WERI-Rb-1 (cell line): Measurements from ENCODE around the gene C4orf50.
"Not testable (repeated sequence)": the region's sequence is repeated elsewhere in the genome, so short reads cannot be mapped to it uniquely, and the experiment has no call there.

Source experiments
- DNase-seq: peaks from one replicate; pipeline ENCODE4 v3.0.0-alpha.2; 2020
- H3K27ac ChIP-seq: fragments of 250-450 bp; sonication (Bioruptor Pico); 2 replicates; pipeline ENCODE4 v1.5.1; 2020; ENCODE audit warnings: mild to moderate bottlenecking, moderate library complexity
- H3K27me3 ChIP-seq: fragments of 250-450 bp; sonication (Bioruptor Pico); 2 replicates; pipeline ENCODE4 v1.5.1; 2021; ENCODE audit warnings: mild to moderate bottlenecking, low read depth, moderate library complexity; ENCODE audit not compliant: insufficient read depth, severe bottlenecking
- H3K36me3 ChIP-seq: fragments of 250-450 bp; sonication (Bioruptor Pico); 2 replicates; pipeline ENCODE4 v1.5.1; 2020; ENCODE audit warnings: mild to moderate bottlenecking, moderate library complexity
- H3K4me3 ChIP-seq: 2 replicates; pipeline ENCODE4 v1.5.1; 2011; ENCODE audit warnings: low read depth, mild to moderate bottlenecking, control low read depth, low read length
- H3K9me3 ChIP-seq: fragments of 250-450 bp; sonication (Bioruptor Pico); 2 replicates; pipeline ENCODE4 v1.5.1; 2021; ENCODE audit warnings: mild to moderate bottlenecking, moderate library complexity; ENCODE audit not compliant: severe bottlenecking
- TF ChIP-seq, protein P1 (sequence below): IDR thresholded peaks from 2 replicates; pipeline ENCODE4 v1.5.1; 2011; ENCODE audit warnings: low read depth, mild to moderate bottlenecking, control low read depth, inconsistent platforms, low read length

Gene C4orf50

DNA sequence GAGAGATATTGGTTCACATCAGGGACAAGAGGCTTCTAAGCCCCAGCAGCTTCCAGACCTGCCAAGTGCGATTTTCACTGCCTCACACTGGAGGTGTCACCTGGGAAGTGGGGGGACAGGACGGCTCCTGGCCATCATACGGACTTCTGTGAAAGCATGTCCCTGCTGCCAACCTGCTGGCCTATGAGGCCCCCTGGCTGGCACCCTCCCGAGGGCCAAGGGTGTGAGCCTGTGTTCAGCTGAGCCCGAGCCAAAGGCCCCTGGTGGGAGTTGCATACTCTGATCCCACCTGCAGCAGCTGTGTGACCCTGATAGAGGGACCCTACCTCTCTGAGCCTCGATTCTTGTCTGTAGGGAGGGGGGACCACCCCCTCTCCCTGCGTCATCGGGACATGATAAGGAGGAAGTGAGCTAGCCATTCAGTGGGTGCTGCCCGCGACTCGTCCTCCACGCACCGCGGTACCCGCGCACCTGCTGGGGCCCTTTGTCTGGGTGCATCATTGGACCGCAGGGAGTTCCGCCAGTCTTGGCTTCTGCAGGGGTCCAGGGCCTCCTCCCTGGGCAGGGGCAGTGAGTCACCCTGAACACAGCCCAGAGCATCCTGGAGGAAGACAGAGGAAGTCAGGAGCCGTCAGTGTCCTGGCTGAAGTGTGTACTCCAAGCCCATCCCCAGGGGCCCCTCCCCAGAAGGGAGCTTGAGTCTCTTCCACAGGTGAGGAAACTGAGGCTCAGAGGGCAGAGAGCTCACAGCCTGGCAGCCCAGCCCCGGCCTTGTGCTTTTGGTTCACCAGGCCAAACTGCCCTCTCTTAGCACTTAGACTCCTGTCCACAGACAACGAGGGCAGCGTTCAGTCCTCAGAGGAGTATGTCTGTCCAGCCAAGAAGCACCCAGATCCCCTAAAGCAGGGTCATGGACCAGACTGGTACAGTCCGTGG, 24.1 kb downstream of the C4orf50 start:
- DNase-seq = peak; percentile 26

DNA sequence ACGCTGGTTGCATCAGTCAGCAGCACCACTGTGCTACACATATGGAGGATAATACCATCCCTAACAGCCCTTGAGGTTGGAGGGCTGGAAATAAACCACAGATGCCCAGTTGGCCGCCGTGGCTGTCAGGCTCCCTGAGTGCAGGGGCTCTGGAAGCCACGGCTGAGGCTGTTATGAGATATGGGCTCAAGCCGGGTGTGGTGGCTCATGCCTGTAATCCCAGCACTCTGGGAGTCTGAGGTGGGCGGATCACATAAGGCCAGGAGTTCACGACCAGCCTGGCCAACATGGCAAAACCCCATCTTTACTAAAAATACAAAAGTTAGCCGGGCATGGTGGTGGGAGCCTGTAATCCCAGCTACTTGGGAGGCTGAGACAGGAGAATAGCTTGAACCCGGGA, 24.9 kb downstream of the C4orf50 start:
- peak; percentile 28 for DNase-seq
- not testable (repeated sequence) for H3K9me3 ChIP-seq, H3K36me3 ChIP-seq, H3K4me3 ChIP-seq, H3K27ac ChIP-seq, H3K27me3 ChIP-seq

More for the DNA sequence above, 24.1 kb downstream of the C4orf50 start:
- H3K9me3 ChIP-seq = no peaks in the 10 kb centered on the region
- no peaks in the 10 kb centered on the region for H3K27me3 ChIP-seq
- no peak overlapping the region for H3K27ac ChIP-seq
- no peak overlapping the region for H3K4me3 ChIP-seq
- no peaks in the 10 kb centered on the region for H3K36me3 ChIP-seq
- TF ChIP-seq, protein P1, sequence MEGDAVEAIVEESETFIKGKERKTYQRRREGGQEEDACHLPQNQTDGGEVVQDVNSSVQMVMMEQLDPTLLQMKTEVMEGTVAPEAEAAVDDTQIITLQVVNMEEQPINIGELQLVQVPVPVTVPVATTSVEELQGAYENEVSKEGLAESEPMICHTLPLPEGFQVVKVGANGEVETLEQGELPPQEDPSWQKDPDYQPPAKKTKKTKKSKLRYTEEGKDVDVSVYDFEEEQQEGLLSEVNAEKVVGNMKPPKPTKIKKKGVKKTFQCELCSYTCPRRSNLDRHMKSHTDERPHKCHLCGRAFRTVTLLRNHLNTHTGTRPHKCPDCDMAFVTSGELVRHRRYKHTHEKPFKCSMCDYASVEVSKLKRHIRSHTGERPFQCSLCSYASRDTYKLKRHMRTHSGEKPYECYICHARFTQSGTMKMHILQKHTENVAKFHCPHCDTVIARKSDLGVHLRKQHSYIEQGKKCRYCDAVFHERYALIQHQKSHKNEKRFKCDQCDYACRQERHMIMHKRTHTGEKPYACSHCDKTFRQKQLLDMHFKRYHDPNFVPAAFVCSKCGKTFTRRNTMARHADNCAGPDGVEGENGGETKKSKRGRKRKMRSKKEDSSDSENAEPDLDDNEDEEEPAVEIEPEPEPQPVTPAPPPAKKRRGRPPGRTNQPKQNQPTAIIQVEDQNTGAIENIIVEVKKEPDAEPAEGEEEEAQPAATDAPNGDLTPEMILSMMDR = no peak

DNA sequence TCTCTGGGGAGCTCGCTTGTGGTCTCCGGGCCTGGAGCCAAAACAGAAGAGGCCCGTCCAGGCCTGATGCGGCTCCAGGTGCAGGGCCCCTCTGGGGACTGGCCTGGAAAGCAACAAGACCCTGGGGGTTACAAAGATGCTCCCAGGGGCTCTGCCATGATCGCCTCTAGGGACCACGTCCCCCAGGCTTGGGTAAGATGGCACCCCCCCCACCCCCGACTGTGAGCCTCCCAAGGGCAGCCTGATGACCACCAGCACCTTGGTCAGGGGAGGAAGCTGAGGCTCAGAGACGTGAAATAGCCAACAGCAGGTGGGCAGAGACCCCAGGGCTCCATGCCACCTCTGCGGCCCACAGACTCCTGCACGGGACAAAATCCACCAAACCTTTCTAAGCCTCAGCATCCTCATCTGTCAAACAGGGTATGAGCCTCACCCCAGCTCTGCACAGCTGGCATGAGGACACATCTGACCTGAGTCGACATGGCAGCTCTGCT, 25.4 kb downstream of the C4orf50 start:
- H3K27ac ChIP-seq = no peak overlapping the region
- TF ChIP-seq, protein P1 = no peak
- H3K36me3 ChIP-seq = no peaks in the 10 kb centered on the region
- H3K4me3 ChIP-seq = no peak overlapping the region
- DNase-seq = peak; percentile 7
- no peaks in the 10 kb centered on the region for H3K27me3 ChIP-seq
- no peaks in the 10 kb centered on the region for H3K9me3 ChIP-seq

DNA sequence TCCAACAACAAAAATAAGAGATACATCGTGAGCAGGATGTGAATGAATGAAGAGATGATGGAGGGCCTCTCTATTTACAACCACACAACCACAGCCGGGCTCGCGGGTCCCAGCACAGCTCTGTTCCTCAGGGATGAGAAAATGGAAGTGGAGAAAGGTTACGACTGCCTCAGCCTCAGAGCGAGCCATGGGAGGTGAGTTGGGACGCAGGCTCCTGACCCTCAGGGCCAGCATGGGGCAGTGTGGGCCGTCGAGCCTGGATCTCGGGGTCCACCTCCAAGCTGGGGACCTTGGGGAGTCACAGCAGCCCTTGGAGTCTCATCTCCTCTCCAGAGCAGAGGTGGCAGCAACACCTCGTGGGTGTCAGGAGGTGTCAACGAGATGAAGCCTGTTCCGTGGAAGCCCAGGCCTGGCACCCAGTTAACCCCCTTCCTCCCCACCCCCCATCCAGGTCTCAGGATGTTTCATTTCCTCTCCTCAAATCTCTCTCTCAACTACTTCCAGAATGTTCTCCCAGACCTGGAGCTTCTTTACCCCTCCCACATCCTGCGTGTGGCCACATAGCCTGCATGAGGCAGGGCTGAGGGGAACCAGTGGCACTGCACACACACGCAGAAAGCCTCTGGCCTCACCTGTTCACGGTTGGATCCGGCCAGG, 25.9 kb downstream of the C4orf50 start:
- TF ChIP-seq, protein P1 = no peak
- H3K27ac ChIP-seq = no peak overlapping the region
- H3K4me3 ChIP-seq = no peak overlapping the region
- H3K9me3 ChIP-seq = no peaks in the 10 kb centered on the region
- peak; percentile 5 for DNase-seq
- H3K36me3 ChIP-seq = no peaks in the 10 kb centered on the region
- no peaks in the 10 kb centered on the region for H3K27me3 ChIP-seq

DNA sequence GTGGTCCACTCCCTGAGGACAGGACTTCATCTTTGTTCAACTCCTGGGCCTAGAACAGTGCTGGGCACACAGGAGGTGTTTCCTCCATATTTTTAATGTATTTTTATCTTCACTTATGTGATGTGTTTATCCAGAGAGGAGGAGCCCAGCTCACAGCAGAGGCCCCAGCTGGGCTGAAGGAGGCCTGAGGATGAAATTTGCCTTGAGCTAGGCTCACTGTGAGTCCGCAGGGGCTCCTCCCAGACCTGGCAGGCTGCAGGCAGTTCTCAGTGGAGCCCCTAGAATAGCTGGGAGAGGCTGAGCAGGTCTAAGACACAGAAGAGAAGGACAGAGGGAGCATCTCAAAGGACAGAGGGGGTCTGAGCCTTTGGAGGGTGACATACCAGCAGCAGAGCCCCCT, 26.8 kb downstream of the C4orf50 start:
- Histone ChIP-seq H3K27ac (no peak overlapping the region), H3K9me3 (no peaks in the 10 kb centered on the region), H3K36me3 (no peaks in the 10 kb centered on the region), H3K27me3 (no peaks in the 10 kb centered on the region), H3K4me3 (no peak overlapping the region)
- TF ChIP-seq, protein P1 = no peak
- no peak for DNase-seq

DNA sequence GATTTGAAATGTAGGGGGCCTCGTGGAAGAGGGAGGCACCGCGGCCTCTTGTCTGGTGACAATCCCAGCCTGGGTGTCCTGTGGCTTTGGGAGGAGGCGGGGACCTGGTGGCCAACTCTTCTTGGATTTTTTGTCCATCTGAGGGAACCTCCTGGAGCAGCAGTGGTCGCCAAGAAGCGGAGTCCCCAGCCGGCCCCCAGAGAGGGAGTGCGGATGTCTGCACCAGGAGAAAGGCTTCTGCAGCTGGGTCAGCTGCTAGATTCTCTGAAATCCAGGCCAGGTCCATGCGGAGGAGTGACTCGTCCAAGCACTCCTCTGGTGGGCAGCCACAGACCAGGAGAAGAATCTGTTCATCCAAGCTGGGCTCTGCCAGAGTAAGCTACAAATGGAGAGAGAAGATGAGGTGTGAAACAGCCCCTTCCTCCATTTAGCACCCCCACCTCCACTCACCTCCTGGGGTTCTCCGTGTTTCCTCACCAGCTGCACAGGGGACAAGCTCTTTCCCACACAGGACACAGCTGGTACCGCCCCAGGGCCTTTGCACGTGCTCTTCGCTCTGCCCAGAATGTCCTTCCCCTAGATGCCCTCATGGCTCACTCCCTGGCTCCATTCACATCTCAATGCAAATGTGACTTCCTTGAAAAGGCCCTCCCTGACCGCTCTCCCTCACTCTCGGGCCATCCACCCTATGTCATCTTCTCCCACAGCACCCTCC, 27.6 kb downstream of the C4orf50 start:
- Histone ChIP-seq H3K9me3 (no peaks in the 10 kb centered on the region), H3K4me3 (no peak overlapping the region), H3K27me3 (no peaks in the 10 kb centered on the region), H3K36me3 (no peaks in the 10 kb centered on the region), H3K27ac (no peak overlapping the region)
- TF ChIP-seq, protein P1 = no peak
- DNase-seq = peak; percentile 4
